Glutamatergic neuron (in vitro differentiated cells): Measurements from ENCODE around the gene NOD2. TPM values are rescaled to one million over a fixed set of nuclear protein-coding genes. Genes with fewer than 3 reads are reported as not detected.

Source experiments
- DNase-seq: peaks from one replicate; pipeline ENCODE4 v3.0.0; 2022
- H3K27ac Mint-ChIP-seq: one replicate; pipeline ENCODE4 v1.8.0; 2020; ENCODE audit warnings: mild to moderate bottlenecking, mixed read lengths, inconsistent platforms; ENCODE audit not compliant: unreplicated experiment
- H3K27me3 Mint-ChIP-seq: one replicate; pipeline ENCODE4 v1.8.0; 2020; ENCODE audit warnings: mild to moderate bottlenecking, moderate library complexity, mixed read lengths, inconsistent platforms; ENCODE audit not compliant: unreplicated experiment
- H3K36me3 Mint-ChIP-seq: one replicate; pipeline ENCODE4 v1.8.0; 2020; ENCODE audit warnings: mild to moderate bottlenecking, mixed read lengths, inconsistent platforms; ENCODE audit not compliant: unreplicated experiment
- H3K4me1 Mint-ChIP-seq: one replicate; pipeline ENCODE4 v1.8.0; 2020; ENCODE audit warnings: mild to moderate bottlenecking, low read depth, mixed read lengths, inconsistent platforms; ENCODE audit not compliant: unreplicated experiment
- H3K4me3 Mint-ChIP-seq: one replicate; pipeline ENCODE4 v1.8.0; 2020; ENCODE audit warnings: mild to moderate bottlenecking, mixed read lengths, inconsistent platforms; ENCODE audit not compliant: unreplicated experiment
- H3K9me3 Mint-ChIP-seq: one replicate; pipeline ENCODE4 v1.8.0; 2020; ENCODE audit warnings: mild to moderate bottlenecking, moderate library complexity, mixed read lengths, inconsistent platforms; ENCODE audit not compliant: unreplicated experiment
- CTCF ChIP-seq: fragments of 200-600 bp; sonication (generic); IDR thresholded peaks from one replicate; pipeline ENCODE4 v1.5.0; 2021; ENCODE audit not compliant: partially characterized antibody, unreplicated experiment
- total RNA-seq: library from RNA; stranded (reverse); fragmentation: NEBNext Ultra II Directional; extraction: Animal tissue kit (Norgen Biotek cat#: 25700); gene quantifications from one replicate; pipeline ENCODE4 v1.2.1, GENCODE V29; 2021; ENCODE audit not compliant: unreplicated experiment

Gene NOD2
- total RNA-seq, 1 donor from 2014 or later, result 0.34 TPM

- Mint-ChIP-seq H3K36me3 (no peaks in the 10 kb centered on the region), H3K9me3 (peaks cover 5% of the 10 kb centered on the region), H3K4me3 (no peak overlapping the region), H3K27ac (no peak overlapping the region), H3K27me3 (peaks cover 10% of the 10 kb centered on the region), H3K4me1 (no peaks in the 10 kb centered on the region)
- no peak for DNase-seq
- TF ChIP-seq CTCF, result no peak
Observed at GRCh38 chr16:50695017-50696000, 1.9 kb downstream of the NOD2 start.

- Mint-ChIP-seq H3K4me3 (no peak overlapping the region), H3K4me1 (no peaks in the 10 kb centered on the region), H3K9me3 (peaks cover 5% of the 10 kb centered on the region), H3K27ac (no peak overlapping the region), H3K27me3 (peaks cover 10% of the 10 kb centered on the region), H3K36me3 (no peaks in the 10 kb centered on the region)
- no peak for DNase-seq
- TF ChIP-seq CTCF, result no peak
Observed at GRCh38 chr16:50696126-50696525, 2.7 kb downstream of the NOD2 start.

- Mint-ChIP-seq H3K9me3 (peaks cover 5% of the 10 kb centered on the region), H3K4me3 (no peak overlapping the region), H3K36me3 (no peaks in the 10 kb centered on the region), H3K4me1 (no peaks in the 10 kb centered on the region), H3K27me3 (peaks cover 10% of the 10 kb centered on the region), H3K27ac (no peak overlapping the region)
- no peak for DNase-seq
- TF ChIP-seq CTCF, result no peak
Observed at GRCh38 chr16:50696575-50697420, 3.4 kb downstream of the NOD2 start.

- no peak overlapping the region for H3K27ac Mint-ChIP-seq
- no peak for TF ChIP-seq CTCF
- H3K27me3 Mint-ChIP-seq, result peaks cover 10% of the 10 kb centered on the region
- H3K4me1 Mint-ChIP-seq, result no peaks in the 10 kb centered on the region
- no peaks in the 10 kb centered on the region for H3K36me3 Mint-ChIP-seq
- DNase-seq, result no peak
- no peak overlapping the region for H3K4me3 Mint-ChIP-seq
- peaks cover 5% of the 10 kb centered on the region for H3K9me3 Mint-ChIP-seq
Observed at GRCh38 chr16:50697421-50697715, 4.0 kb downstream of the NOD2 start.
